Measurements from ENCODE around the gene ART1. TPM values are rescaled to one million over a fixed set of nuclear protein-coding genes. Genes with fewer than 3 reads are reported as not detected.

ART1 gene
- total and polyA plus RNA-seq, 2 donors (not counting 3 experiments of a cell fraction or from before 2014, with no cell fraction given) = not detected

DNA sequence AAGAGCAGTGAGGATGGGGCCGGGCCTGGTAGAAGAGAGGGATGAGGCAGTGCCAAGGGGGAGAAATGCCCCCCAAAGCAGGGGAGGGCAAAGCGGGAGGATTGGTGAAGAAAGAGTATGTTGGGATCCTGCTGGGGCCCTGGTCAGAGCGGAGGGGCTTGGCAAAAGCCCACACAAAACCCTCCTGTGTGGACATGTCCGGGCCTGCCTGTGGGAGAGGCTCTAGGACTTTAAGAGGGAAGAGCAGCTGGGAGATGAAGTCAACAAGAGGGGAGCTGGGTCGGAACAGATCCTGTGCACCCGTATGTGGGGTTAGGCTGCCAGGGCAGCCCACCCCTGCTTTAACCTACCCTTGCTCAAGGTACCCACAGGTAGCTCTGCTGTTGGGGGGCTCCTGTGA, 28.9 kb upstream of the ART1 start:
- no peaks in the 10 kb centered on the region for H3K4me1 ChIP-seq (ENCODE audit: control insufficient read depth, extremely low read depth, insufficient read depth, low read length)
- ChIA-PET POLR2A (no interaction called here), CTCF (no interaction called here)
- no peak for FAIRE-seq
- no peak overlapping the region for H3K4me3 ChIP-seq (replicated peaks in 1 of 3; ENCODE audit: insufficient read depth in 1 of 3, low read depth in 1 of 3, low read length in 3 of 3)
- no peaks in the 10 kb centered on the region for H3K36me3 ChIP-seq (ENCODE audit: control insufficient read depth in 2 of 2, extremely low read depth in 1 of 2, insufficient read depth in 2 of 2, low read length in 2 of 2)
- dilution Hi-C loops (cut with MboI; ENCODE audit: extremely low pct_ligation_motif_present, low sequenced_read_pairs) (no loop called here), intact Hi-C loops (cut with micrococcal nuclease) (no loop called here)
- H3K27ac ChIP-seq (ENCODE audit: insufficient read depth, low read depth, low read length) = no peak overlapping the region
- H3K27me3 ChIP-seq (ENCODE audit: control insufficient read depth in 2 of 2, insufficient read depth in 2 of 2, low read length in 2 of 2) = no peaks in the 10 kb centered on the region
- H3K9me1 ChIP-seq (replicated peaks; ENCODE audit: control insufficient read depth, extremely low read depth, insufficient read depth, low read length) = no peaks in the 10 kb centered on the region
- no peak overlapping the region for H3K4me2 ChIP-seq (ENCODE audit: insufficient read depth, low read length)
- no peak overlapping the region for H2AFZ ChIP-seq (ENCODE audit: low read depth, low read length)
- no TSS peak for BruUV-seq (replicated peaks)
- TF ChIP-seq JUN (IDR thresholded peaks at IDR 0.05; ENCODE audit: borderline replicate concordance, insufficient read depth, insufficient read length, low read depth) = no peak
- TF ChIP-seq GATA2 (IDR thresholded peaks at IDR 0.05; ENCODE audit: insufficient read depth, insufficient read length, low read depth, low read length) = no peak
- no peak for TF ChIP-seq POLR2A (IDR thresholded peaks at IDR 0.05; ENCODE audit: low read depth, low read length)
- TF ChIP-seq FOS (IDR thresholded peaks at IDR 0.05; ENCODE audit: borderline replicate concordance, insufficient read depth, low read length) = no peak
- no peak for TF ChIP-seq POLR2AphosphoS5 (IDR thresholded peaks at IDR 0.05; ENCODE audit: insufficient read depth, low read depth, low read length)
- TF ChIP-seq EZH2 (IDR thresholded peaks at IDR 0.05; ENCODE audit: borderline replicate concordance, low read depth, low read length, severe bottlenecking) = no peak
- no peak for TF ChIP-seq CTCF (IDR thresholded peaks at IDR 0.05; ENCODE audit: extremely low read depth in 1 of 2, insufficient read depth in 1 of 2, low read depth in 1 of 2, low read length in 2 of 2)
- no peak for TF ChIP-seq MAX (IDR thresholded peaks at IDR 0.05; ENCODE audit: insufficient read depth, insufficient read length)
- no peak overlapping the region for H3K9ac ChIP-seq (replicated peaks; ENCODE audit: extremely low read depth, insufficient read depth, low read length)
- no peaks in the 10 kb centered on the region for H3K9me3 ChIP-seq (replicated peaks; ENCODE audit: control insufficient read depth, insufficient read depth, low read length)
- DNase-seq (ENCODE audit: low read depth, low spot score) = no peak
- H4K20me1 ChIP-seq (replicated peaks; ENCODE audit: control insufficient read depth, extremely low read depth, insufficient read depth, low read length) = no peaks in the 10 kb centered on the region
- H3K79me2 ChIP-seq (ENCODE audit: control insufficient read depth, insufficient read depth, low read length) = no peaks in the 10 kb centered on the region

Measured in endothelial cell of umbilical vein (primary cell).